SK-N-MC (cell line): ENCODE measurements around the gene ERLEC1.
"Not testable (repeated sequence)": the region's sequence is repeated elsewhere in the genome, so short reads cannot be mapped to it uniquely, and the experiment has no call there.

Experiments
- EZH2 ChIP-seq: fragments of 200-600 bp; sonication (generic); IDR thresholded peaks from one replicate; pipeline ENCODE4 v1.6.1; 2017; ENCODE audit warnings: antibody characterized with exemption
- POLR2AphosphoS5 ChIP-seq: IDR thresholded peaks from 2 replicates; pipeline ENCODE4 v1.6.1; 2012; ENCODE audit warnings: mild to moderate bottlenecking, low read depth, low read length, borderline replicate concordance

DNA sequence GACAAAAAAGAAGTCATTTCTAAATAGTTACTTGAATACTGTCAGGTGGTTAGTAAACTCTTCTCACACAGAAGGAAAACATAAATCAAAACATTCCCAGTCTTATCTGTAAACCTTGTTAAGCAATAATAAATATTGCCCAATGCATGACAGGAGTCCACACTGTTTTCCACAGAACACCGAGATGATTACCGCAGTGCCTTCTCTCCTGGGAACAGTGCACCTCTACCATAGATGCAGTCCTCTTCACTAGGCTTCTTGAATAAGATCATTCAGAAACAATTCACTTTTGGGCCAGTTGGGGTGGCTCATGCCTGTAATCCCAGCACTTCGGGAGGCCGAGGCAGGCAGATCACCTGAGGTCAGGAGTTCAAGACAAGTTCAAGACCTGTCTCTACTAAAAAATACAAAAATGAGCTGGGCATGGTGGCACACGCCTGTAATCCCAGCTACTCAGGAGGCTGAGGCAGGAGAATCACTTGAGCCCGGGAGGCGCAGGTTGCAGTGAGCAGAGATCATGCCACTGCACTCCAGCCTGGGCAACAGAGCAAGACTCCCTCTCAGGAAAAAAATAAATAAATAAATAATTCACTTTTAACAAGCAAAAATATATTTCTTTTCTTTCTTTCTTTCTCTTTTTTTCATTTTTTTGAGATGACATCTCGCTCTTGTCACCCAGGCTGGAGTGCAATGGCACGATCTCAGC is 64.4 kb downstream of the ERLEC1 start:
- TF ChIP-seq EZH2, POLR2AphosphoS5: not testable (repeated sequence)
